ENCODE data around the gene RNF126.
"Not testable (repeated sequence)": the region's sequence is repeated elsewhere in the genome, so short reads cannot be mapped to it uniquely, and the experiment has no call there.

RNF126 gene

DNA sequence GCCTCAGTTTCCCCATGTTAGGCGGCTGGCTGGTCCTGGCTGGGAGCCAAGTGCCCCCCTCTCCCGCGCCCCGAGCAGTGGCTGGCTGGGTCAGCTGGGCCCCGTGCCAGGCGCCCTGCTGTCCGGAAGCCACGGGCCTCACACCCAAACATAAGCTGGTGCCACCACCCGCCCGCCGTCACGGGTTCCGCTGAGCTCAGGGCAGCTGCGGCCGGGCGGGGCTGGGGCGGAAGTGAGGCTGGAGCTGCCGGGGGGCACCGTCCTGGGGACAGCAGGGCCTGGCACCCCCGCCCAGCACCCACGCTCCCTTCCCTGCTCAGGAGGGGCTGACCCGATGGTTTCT lies 54.0 kb downstream of the RNF126 start:
- DNase-seq, result no peak

DNA sequence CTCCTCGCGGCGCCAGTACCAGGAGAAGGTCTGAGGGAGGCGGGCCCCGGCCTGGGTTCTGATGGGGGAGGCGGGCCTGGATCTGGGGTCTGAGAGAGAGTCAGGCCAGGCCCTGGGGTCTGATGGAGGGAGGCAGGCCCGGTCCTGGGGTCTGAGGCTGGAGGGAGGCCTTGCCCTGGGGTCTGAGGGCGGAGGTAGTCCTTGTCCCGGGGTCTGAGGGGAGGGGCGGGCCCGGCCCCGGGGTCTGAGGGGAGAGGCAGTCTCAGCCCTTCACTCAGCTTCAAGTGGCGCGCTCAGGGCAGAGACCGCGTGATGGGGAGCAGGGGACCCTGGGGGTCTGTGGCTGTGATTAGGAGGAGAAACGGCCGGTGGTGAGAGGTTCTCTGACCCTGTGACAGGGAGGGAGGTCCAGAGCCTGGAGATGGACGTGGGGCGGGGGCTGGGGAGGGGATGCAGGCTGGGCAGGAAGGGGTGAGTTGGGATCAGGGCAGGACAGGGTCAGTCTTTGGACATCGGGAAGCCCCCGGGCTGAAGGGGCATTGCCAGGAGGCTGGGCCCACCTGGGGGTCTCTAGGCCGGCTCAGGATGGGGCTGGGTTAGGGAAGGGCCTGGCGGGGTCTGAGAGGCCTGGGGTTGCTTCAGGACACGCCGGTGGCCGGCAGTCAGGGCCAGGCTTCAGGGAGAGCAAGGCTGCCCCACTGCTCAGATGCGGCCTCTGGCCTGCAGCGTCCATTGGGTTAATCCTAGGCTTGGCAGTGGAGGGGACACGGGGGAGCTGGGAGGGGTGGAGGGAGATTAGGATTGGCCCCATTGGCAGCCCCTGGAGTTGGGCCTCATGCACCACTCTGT lies 54.6 kb downstream of the RNF126 start:
- DNase-seq, result no peak

DNA sequence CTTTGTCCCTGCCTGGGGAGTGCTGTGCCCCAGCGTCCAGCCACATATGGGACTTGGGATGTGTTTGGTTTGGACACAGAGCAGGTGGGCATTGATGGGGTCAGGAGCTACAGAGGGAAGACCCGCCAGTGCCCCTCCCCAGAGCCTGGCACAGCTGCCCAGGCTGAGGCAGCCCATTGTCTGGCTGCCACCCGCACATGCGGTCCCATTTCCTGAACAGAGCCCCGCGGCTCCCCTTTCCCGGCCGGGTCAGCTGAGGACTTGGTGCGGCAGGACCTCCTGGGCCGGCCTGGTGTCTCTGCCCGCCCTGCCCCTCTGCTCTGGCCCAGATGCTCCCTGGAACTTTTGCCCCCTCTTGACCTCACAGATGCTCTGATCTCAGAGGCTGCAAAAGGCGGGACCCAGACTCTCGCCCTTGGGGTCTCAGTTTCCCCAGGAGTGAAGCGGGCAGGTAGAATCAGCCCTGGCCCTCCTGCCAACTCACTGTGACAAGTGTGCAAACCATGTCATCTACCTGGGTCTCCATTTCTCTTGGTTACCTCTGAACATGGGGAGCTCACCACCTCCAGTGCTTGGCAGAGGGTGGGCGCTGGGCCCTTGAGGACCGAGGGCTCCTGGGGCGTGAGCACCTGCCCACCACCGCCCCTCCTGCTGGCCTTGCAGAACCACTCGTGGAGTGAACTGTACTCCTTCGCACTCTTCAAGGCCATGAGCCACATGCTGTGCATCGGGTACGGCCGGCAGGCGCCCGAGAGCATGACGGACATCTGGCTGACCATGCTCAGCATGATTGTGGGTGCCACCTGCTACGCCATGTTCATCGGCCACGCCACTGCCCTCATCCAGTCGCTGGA lies 55.5 kb downstream of the RNF126 start:
- no peak for DNase-seq

DNA sequence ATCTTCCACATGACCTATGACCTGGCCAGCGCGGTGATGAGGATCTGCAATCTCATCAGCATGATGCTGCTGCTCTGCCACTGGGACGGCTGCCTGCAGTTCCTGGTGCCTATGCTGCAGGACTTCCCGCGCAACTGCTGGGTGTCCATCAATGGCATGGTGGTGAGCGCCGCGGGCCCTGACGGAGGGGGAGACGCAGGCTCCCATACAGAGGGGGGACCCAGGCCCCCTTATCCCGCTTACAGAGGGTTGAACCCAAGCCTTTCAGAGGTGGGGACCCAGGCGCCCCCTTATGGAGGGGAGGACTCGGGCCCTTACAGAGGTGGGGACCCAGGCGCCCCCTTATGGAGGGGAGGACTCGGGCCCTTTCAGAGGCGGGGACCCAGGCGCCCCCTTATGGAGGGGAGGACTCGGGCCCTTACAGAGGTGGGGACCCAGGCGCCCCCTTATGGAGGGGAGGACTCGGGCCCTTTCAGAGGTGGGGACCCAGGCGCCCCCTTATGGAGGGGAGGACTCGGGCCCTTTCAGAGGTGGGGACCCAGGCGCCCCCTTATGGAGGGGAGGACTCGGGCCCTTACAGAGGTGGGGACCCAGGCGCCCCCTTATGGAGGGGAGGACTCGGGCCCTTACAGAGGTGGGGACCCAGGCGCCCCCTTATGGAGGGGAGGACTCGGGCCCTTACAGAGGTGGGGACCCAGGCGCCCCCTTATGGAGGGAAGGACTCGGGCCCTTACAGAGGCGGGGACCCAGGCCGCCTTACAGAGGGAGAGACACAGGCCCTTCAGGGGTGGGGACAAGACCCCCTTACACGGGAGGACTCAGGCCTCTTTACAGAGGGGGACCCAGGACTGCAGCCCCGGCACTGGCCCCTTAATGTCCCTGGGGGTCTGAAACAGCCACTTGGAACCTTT lies 57.7 kb downstream of the RNF126 start:
- not testable (repeated sequence) for DNase-seq

DNA sequence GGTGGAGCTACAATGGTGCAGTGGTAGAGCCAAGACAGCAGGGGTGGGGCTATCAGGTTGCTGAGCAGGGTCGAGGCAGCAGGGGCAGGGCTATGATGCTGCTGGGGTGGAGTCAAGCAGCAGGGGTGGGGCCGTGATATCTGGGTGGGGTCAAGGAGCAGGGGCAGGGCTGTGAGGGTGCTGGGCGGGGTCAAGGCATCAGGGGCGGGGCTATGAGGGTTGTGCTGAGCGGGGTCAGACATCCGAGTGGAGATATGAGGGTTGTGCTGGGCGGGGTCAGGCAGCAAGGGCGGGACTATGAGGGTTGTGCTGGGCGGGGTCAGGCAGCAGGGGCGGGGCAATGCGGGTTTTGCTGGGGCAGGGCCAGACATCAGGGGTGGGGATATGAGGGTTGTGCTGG lies 58.7 kb downstream of the RNF126 start:
- no peak for DNase-seq

DNA sequence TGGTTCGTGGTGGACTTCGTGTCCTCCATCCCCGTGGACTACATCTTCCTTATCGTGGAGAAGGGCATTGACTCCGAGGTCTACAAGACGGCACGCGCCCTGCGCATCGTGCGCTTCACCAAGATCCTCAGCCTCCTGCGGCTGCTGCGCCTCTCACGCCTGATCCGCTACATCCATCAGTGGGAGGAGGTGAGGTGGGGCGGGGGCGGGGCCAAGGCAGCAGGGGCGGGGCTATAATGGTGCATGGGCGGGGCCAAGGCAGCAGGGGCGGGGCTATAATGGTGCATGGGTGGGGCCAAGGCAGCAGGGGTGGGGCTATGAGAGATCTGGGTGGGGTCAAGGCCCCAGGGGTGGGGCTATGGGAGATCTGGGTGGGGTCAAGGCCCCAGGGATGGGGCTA lies 59.2 kb downstream of the RNF126 start:
- DNase-seq, result not testable (repeated sequence)

DNA sequence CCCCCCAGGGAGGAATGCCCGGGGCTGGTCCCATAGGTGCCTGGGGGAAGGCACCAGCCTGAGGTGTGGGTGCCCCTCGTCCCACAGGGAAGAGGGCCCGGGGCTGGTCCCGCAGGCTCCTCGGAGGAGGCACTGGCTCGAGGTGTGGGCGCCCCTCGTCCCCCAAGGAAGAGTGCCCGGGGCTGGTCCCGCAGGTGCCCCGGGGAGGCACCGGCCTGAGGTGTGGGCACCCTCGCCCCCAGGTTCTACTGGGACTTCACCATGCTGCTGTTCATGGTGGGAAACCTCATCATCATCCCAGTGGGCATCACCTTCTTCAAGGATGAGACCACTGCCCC lies 59.7 kb downstream of the RNF126 start:
- DNase-seq, result not testable (repeated sequence)

DNA sequence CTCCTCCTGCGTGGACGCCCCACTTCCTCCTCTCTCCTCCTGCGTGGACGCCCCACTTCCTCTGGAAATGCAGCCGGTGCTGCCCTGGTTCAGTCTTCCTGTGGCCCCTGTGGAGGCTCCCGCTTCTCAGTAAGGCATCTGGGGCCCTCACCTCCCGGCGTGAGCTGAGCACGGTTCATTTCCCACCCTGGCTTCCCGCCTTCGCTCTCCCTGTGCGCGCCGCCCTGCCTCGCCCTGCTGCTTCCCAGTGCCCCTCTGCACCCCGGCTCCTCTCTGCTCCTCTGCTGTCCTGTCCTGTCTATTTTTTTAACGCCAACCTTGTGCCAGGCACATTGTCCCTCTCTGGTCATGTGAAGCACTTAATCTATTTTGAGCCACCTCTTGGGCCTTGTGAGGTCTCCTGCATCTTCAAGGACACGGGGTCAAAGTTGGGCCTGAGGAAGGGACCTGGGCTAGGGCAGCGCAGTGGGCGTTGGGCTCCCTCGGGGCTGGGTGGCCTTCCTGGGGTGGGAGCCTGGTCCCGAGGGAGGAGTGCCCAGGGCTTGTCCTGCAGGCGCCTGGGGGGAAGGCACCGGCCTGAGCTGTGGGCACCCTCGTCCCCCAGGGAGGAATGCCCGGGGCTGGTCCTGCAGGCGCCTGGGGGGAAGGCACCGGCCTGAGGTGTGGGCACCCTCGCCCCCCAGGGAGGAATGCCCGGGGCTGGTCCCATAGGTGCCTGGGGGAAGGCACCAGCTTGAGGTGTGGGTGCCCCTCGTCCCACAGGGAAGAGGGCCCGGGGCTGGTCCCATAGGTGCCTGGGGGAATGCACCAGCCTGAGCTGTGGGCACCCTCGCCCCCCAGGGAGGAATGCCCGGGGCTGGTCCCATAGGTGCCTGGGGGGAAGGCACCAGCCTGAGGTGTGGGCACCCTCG lies 60.4 kb downstream of the RNF126 start:
- DNase-seq, result no peak

DNA sequence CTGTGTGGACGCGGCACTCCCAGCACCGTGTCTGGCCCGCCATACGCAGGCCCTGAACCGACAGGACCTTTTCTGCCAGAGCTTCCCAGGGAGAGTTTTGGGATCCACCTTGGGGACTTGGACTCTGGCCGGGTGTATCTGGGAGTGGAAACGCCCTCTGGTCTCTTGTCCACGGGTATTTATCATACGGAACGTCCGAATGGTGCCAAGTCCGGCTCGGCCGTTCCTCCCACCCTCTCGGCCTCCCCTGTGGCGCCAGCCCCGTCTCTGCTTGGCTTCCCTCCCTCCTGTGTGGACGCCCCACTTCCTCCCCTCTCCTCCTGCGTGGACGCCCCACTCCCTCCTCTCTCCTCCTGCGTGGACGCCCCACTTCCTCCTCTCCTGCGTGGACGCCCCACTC lies 61.2 kb downstream of the RNF126 start:
- no peak for DNase-seq

DNA sequence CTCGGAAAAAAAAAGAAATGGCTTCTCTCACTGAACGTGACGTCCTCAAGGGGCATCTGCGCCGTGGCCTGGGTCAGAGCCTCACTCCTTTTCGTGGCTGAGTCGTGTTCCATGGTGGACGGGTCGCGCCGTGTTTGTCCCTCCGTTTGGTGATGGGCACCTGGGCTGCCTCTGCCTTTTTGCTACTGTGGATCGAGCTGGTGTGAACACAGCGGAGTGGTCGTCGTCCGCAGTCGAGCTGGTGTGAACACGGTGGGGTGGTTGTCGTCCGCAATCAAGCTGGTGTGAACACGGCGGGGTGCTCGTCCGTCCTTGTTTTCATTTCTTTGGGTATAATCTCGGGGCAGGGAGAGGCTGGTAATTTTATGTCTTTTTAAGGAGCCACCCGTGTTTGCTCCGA lies 61.7 kb downstream of the RNF126 start:
- no peak for DNase-seq

Measured in NCI-H1105 treated with DMSO at 0.1 percent for 48 hours (cell line).